ENCODE measurements around the gene IFNLR1.

IFNLR1 gene

DNA sequence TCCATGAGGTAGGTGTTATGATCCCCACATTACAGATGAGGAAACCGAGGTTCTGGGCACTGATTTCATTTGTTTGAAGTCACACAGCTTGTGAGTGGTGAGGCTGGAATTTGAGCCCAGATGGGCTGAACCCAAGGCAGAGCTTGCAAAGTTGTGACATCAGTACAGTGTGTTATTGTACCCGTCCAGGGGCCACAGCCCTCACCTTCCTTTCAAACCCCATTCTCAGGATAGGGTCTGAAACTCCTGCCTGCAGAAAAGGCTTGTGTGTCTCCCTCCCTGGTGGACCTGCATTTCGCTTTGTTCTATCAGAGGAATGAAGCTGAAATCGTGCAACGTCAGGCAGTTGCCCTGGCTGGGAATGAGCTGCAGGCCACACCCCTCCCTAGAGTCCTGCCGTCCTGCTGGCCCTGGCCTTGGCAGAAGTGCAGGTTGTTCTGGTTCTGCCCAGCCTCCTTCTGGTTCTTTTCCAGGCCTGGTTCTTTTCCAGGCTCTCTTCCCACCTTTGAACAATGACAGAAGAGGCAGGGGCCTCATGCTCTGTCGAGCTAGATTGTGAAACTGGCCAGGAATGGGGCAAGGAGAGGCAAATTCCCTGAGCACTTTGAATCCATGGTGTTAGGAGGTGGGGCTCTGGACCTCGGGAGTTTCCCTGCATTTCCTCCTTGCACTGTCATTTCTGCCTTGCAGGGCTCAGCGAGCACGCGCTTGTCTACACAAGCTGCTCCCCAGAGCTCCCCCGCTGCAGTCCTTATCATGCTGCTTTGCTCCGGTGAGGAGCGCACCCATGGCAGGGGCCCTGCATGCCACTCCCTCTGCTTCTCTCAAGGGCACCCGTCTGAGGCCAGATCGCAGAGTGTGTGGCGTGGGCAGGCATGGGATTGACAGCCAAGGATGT is 67.0 kb downstream of the IFNLR1 start:
- DNase-seq: no peak

DNA sequence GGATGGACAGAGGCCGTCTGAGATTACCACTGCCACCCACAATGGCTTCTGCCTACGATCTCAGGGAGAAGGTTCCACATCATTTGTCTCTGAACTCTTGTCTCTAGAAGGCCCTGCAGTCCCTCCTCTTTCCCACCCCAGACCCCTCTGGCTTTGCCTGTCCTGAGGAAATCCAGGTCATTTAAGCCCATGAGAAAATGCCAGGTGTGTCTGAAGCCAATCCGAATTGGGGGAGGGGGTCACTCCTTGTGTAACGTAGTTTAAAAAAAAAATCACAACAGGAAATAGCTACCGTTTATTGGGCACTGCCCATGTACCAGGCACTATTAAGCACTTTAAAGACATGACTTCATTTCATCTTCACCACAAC is 67.6 kb downstream of the IFNLR1 start:
- DNase-seq: no peak

GRCh38 chr1:24118410-24119242 is 68.5 kb downstream of the IFNLR1 start:
- DNase-seq: no peak

- no peak for DNase-seq
Observed at GRCh38 chr1:24117722-24118409, 69.2 kb downstream of the IFNLR1 start.

GRCh38 chr1:24117132-24117531 is 70.0 kb downstream of the IFNLR1 start:
- DNase-seq: no peak

DNA sequence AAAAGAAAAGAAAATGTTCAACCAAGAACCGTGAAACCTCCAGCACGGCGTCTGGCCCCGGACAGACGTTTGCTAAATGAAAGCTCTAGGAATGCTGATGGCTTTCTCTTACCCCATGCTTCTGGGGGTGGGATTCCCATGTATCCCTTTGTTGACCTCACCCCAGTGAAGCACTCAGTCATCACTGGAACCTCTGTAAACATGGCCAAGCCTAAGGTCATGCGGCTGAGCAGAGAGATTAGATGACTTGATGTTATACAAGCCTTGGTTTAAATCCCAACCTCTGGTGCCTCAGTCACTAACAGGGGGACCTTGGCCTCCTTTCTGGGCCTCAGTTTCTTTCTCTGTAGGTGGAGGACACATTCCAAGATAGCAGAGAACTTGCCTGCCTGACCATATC is 72.3 kb downstream of the IFNLR1 start:
- DNase-seq: no peak

GRCh38 chr1:24113641-24114033 is 73.5 kb downstream of the IFNLR1 start:
- DNase-seq: no peak

DNA sequence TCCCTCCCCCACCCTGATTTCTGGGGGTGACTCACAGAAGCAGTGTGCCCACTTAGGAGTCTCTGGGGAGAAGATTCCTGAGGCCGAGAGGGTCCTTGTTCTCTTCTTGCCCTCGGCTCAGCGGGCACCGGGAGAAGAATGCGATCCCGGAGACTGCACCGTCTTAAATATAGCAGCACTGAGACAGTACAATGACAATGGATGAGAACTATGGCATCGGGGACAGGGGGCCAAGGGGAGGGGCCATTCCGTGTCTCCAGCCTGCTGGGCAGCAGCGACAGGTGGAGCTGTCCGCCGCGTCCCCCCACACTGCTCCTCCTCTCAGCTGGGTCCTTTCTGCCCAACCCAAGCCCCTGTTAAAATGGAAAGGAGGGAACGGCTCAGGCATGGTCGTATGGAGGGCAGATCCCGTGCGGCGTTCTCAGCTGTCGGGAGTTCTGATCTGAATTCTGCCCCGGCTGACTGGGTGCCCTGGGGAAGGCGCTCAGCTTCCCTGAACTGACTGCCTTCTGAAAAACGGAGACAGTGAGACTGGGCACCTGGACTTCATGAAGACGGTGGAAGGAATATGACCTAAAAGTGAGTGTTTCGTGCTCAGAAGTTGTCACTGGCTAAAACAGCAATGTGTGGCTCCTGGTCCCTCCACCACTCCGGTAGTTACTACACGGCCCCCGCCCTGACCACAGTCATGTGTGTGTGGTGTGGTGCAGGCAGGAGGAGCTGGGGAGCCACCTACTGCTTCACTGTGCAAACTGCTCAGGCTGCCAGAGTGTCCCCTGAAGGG is 74.9 kb downstream of the IFNLR1 start, which contains the start of gene MYOM3:
Gene MYOM3 (minus strand): TSS at position 140 of the 784 bp plus-strand sequence. CDS start 3,499 bp downstream, outside the sequence.
- DNase-seq: peak; percentile 65 to 77 (median 66)

GRCh38 chr1:24111262-24111995 is 75.7 kb downstream of the IFNLR1 start:
- no peak for DNase-seq

GRCh38 chr1:24110642-24111261 is 76.3 kb downstream of the IFNLR1 start:
- DNase-seq: no peak

DNA sequence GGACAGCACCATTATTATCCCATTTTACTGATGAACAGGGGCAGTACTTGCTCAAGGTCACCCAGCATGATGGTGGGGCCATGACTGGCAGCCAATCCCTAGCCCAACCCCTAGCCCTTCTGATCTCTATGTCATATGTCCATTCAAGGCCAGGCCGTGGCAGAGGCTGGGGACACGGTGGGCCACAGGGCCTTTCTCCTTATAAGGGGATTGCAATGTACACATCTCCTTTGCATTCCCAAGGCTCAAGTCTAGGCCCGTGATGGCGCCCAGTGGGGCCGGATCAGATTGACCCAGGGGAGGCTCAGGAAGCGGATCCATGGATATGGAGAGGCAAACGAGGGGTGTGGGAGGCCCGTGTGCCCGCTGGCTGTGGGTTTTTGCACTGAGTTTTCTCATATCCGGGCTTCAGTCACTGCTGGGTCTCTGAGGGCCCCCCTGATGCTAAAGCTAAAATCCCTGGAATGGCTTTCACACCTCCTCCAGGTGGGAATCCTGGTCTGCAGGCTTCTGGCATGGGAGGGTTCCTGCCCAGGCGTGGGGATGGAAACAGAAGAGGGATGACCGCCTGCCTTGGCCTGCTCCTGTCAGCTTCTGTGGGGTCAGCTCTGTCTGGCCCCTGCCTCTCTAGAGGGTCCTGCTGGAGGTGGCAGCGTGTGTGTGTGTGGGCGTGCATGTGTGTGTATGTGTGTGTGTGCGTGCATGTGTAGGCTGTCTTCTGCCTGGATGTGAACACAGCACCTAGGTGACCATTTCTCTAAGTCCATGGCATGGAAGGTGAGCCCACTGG is 77.2 kb downstream of the IFNLR1 start:
- DNase-seq: no peak

DNA sequence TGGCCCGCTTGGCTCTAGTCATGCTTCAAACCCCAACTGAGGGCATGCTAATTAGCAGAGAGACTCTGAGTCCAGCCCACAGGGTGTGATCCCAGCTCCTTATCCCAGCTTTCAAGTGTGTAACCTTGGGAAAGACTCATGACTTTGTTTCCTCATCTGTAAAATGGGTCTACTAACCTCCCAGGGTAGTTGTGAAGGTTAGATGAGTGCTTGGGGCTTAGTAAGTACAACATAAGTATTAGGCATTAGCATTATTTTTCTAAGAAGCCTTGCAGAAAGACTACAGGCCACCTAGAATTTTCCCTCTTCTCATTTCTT is 78.0 kb downstream of the IFNLR1 start:
- no peak for DNase-seq

- peak; percentile 32 to 49 (median 39) for DNase-seq
Observed at GRCh38 chr1:24108334-24109165, 78.5 kb downstream of the IFNLR1 start.

DNA sequence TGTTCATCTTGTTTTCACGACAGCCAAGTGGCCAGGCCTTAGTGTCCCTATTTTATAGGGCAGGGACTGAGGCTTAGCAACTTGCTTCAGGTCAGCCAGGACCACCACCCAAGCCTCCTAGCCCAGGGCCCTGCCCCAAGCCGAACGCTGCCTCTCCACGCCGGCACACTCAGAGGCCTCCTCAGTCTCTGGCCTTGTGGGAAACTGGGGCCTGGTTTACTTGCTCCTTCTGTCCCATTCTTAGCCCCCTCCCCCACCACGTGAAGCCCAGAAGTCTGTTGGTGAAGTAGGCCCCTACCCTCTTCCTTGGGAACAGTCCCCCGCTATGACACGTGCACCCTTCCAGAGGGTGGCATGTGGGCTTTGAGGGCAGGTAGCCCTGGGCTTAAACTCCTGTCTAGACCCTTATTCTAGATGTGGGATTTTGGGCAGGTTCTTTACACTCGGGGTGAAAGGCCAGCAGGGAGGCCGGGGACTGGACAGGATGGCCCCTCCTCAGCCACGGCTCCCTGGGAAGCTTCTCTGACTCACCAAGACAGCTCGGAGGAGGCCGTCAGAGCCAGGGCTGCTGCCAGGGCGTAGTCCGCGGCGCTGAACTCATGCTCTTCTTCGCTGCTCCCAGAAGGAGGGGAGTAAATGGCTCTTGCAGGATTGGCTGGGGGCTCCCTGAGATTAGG is 79.5 kb downstream of the IFNLR1 start:
- DNase-seq: no peak

- DNase-seq: no peak
Observed at GRCh38 chr1:24105368-24106160, 81.5 kb downstream of the IFNLR1 start.

DNA sequence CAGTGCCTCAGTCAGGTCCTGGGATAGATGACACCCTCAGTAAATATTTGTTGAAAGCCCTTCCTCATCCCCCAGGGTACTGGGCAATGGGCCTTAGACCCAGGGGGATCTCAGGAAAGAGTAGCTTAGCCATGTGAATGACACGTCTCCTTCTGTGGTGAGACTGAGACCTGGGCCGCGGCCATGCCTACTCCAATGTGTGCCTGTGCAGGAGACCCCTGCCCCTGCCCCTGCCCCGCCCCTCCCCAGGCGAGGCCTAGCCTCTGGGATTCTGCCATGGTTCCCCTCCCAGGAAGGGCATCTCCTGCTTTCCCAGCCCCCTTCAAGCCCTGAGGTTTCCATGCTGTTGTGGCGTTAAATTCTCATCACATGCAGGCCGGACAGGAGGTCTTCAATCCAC is 82.2 kb downstream of the IFNLR1 start:
- no peak for DNase-seq
